IPS DF 4.7 (cell line): ENCODE measurements around the gene NOD2.

ENCODE experiments used
- DNase-seq: peaks from one replicate; pipeline ENCODE4 v3.0.0-alpha.2; 2013; ENCODE audit warnings: low spot score; ENCODE audit errors: extremely low read depth

The NOD2 gene

GRCh38 chr16:50712956-50713355, 19.6 kb downstream of the NOD2 start:
- no peak for DNase-seq

GRCh38 chr16:50717091-50717490, 23.7 kb downstream of the NOD2 start:
- DNase-seq, result no peak

GRCh38 chr16:50717494-50717893, 24.1 kb downstream of the NOD2 start:
- DNase-seq, result no peak

- DNase-seq, result no peak
These were observed 24.8 kb downstream of the NOD2 start for GRCh38 chr16:50718061-50718760.

GRCh38 chr16:50718761-50719400, 25.5 kb downstream of the NOD2 start:
- no peak for DNase-seq

- DNase-seq, result no peak
These were observed 26.3 kb downstream of the NOD2 start for GRCh38 chr16:50719401-50720337.

GRCh38 chr16:50721549-50722404, 28.4 kb downstream of the NOD2 start:
- no peak for DNase-seq

- no peak for DNase-seq
These were observed 29.0 kb downstream of the NOD2 start for GRCh38 chr16:50722405-50722737.

GRCh38 chr16:50722960-50723359, 29.6 kb downstream of the NOD2 start:
- no peak for DNase-seq

- DNase-seq, result no peak
These were observed 30.9 kb downstream of the NOD2 start for GRCh38 chr16:50724306-50724705.

GRCh38 chr16:50731130-50731988, 38.0 kb downstream of the NOD2 start:
- DNase-seq, result no peak

- DNase-seq, result no peak
These were observed 38.8 kb downstream of the NOD2 start for GRCh38 chr16:50731989-50732832.

GRCh38 chr16:50733468-50733867, 40.1 kb downstream of the NOD2 start:
- no peak for DNase-seq

- DNase-seq, result no peak
These were observed 42.3 kb downstream of the NOD2 start for GRCh38 chr16:50735629-50736122.

GRCh38 chr16:50736448-50736847, 43.0 kb downstream of the NOD2 start:
- no peak for DNase-seq

- DNase-seq, result no peak
These were observed 44.1 kb downstream of the NOD2 start for GRCh38 chr16:50737420-50737959.

- no peak for DNase-seq
These were observed 45.6 kb downstream of the NOD2 start for GRCh38 chr16:50739031-50739430.

GRCh38 chr16:50740736-50741135, 47.3 kb downstream of the NOD2 start:
- DNase-seq, result no peak

GRCh38 chr16:50741225-50741780, 47.9 kb downstream of the NOD2 start:
- no peak for DNase-seq
